Karpas-422 (cell line): ENCODE data around the gene MAN1B1. TPM values are rescaled to one million over a fixed set of nuclear protein-coding genes. Genes with fewer than 3 reads are reported as not detected.

ENCODE experiments used
- DNase-seq: peaks from one replicate; pipeline ENCODE4 v3.0.0-alpha.2; 2015
- H2AFZ ChIP-seq: fragments of 200-600 bp; sonication (generic); 2 replicates; pipeline ENCODE4 v1.6.1; 2014; ENCODE audit warnings: antibody characterized with exemption, low read length, mixed read lengths
- H3K27ac ChIP-seq: fragments of 200-600 bp; sonication (generic); 2 replicates; pipeline ENCODE4 v1.5.1; 2014; ENCODE audit warnings: mild to moderate bottlenecking, low read length, moderate library complexity
- H3K27me3 ChIP-seq: fragments of 200-600 bp; sonication (generic); 2 replicates; pipeline ENCODE4 v1.6.1; 2014; ENCODE audit warnings: low read length, mixed read lengths
- H3K36me3 ChIP-seq: fragments of 200-600 bp; sonication (generic); 2 replicates; pipeline ENCODE4 v1.6.1; 2014; ENCODE audit warnings: low read length, mixed read lengths; ENCODE audit not compliant: insufficient read depth
- H3K4me1 ChIP-seq: fragments of 200-600 bp; sonication (generic); 2 replicates; pipeline ENCODE4 v1.6.1; 2014; ENCODE audit warnings: mild to moderate bottlenecking, low read length, mixed read lengths
- H3K4me2 ChIP-seq: fragments of 200-600 bp; sonication (generic); 2 replicates; pipeline ENCODE4 v1.6.1; 2014; ENCODE audit warnings: low read length, low read depth, mild to moderate bottlenecking; ENCODE audit not compliant: poor library complexity, severe bottlenecking
- H3K4me3 ChIP-seq: fragments of 200-600 bp; sonication (generic); 2 replicates; pipeline ENCODE4 v1.5.1; 2014; ENCODE audit warnings: mild to moderate bottlenecking, antibody characterized with exemption, low read length, mixed read lengths
- H3K79me2 ChIP-seq: fragments of 200-600 bp; sonication (generic); 2 replicates; pipeline ENCODE4 v1.6.1; 2014; ENCODE audit warnings: mild to moderate bottlenecking, low read length, mixed read lengths
- H3K9ac ChIP-seq: fragments of 200-600 bp; sonication (generic); 2 replicates; pipeline ENCODE4 v1.6.0; 2014; ENCODE audit warnings: low read length
- H3K9me2 ChIP-seq: fragments of 200-600 bp; sonication (generic), shearing (Covaris generic); replicated peaks from 2 replicates; pipeline ENCODE4 v1.6.0; 2014; ENCODE audit warnings: mild to moderate bottlenecking, low read length, moderate library complexity; ENCODE audit not compliant: insufficient read depth
- H3K9me3 ChIP-seq: fragments of 300-700, 200-600 bp; sonication (generic); 2 replicates; pipeline ENCODE4 v1.6.1; 2014; ENCODE audit warnings: low read length, mixed read lengths
- H4K20me1 ChIP-seq: fragments of 200-600 bp; sonication (generic); 2 replicates; pipeline ENCODE4 v1.6.1; 2014; ENCODE audit warnings: mild to moderate bottlenecking, antibody characterized with exemption, low read length, low read depth; ENCODE audit not compliant: insufficient read depth
- small RNA-seq: library from RNA; depleted of rRNA; stranded (forward); fragments of <200 nt; gene quantifications from one replicate; pipeline ENCODE3, GENCODE V24; 2014
- total RNA-seq: library from RNA; depleted of rRNA; stranded (reverse); fragments of >200 nt; shearing (Covaris generic); gene quantifications from 2 replicates; pipeline ENCODE4 v1.2.3, GENCODE V29; 2014; ENCODE audit warnings: low replicate concordance; rRNA removed

Gene MAN1B1
- total RNA-seq, 1 experiment from 2014 or later, result 28.9 TPM

GRCh38 chr9:137157618-137158415 lies 71.0 kb downstream of the MAN1B1 start:
- Histone ChIP-seq H3K27me3 (no peaks in the 10 kb centered on the region), H3K9me2 (no peaks in the 10 kb centered on the region), H4K20me1 (0 out of 2 replicates have a peak, but pooled peaks cover 2% of the 10 kb centered on the region), H3K4me2 (no peak overlapping the region), H3K9me3 (no peaks in the 10 kb centered on the region), H3K27ac (no peak overlapping the region), H3K9ac (no peak overlapping the region), H2AFZ (no peak overlapping the region), H3K36me3 (no peaks in the 10 kb centered on the region), H3K4me3 (no peak overlapping the region), H3K4me1 (no peaks in the 10 kb centered on the region), H3K79me2 (no peaks in the 10 kb centered on the region)
- DNase-seq, result no peak

- Histone ChIP-seq H3K27me3 (no peaks in the 10 kb centered on the region), H3K9me2 (no peaks in the 10 kb centered on the region), H3K9ac (no peak overlapping the region)
Measured at GRCh38 chr9:137158625-137159024, 71.8 kb downstream of the MAN1B1 start.

More at GRCh38 chr9:137158625-137159024, 71.8 kb downstream of the MAN1B1 start:
- H3K79me2 ChIP-seq, result no peaks in the 10 kb centered on the region
- H3K4me2 ChIP-seq, result no peak overlapping the region
- H4K20me1 ChIP-seq, result 0 out of 2 replicates have a peak, but pooled peaks cover 2% of the 10 kb centered on the region
- no peaks in the 10 kb centered on the region for H3K36me3 ChIP-seq
- no peak for DNase-seq
- H3K4me1 ChIP-seq, result no peaks in the 10 kb centered on the region
- no peak overlapping the region for H3K4me3 ChIP-seq
- no peak overlapping the region for H2AFZ ChIP-seq
- H3K27ac ChIP-seq, result no peak overlapping the region
- H3K9me3 ChIP-seq, result no peaks in the 10 kb centered on the region

Small RNA genes lying within 50 kb of the gene (small RNA-seq; reads per million reads assigned to genes)
- gene RF00153, result not detected

Other genes with a start within 250 kb of the MAN1B1 start
- gene AJM1, start 244.5 kb upstream of the MAN1B1 start, total RNA-seq, result 1.9 and 5.0 TPM in 2 replicates
- 82.5 and 164 TPM in 2 replicates for gene PHPT1, start 237.6 kb upstream of the MAN1B1 start, total RNA-seq
- 7.9 TPM in 2 replicates for gene MAMDC4, start 234.6 kb upstream of the MAN1B1 start, total RNA-seq
- gene EDF1, start 220.7 kb upstream of the MAN1B1 start, total RNA-seq, result 152 and 302 TPM in 2 replicates
- 6.3 and 11.3 TPM in 2 replicates for gene TRAF2, start 200.5 kb upstream of the MAN1B1 start, total RNA-seq
- gene FBXW5, start 142.2 kb upstream of the MAN1B1 start, total RNA-seq, result 37.3 and 103 TPM in 2 replicates
- gene C8G, start 141.7 kb upstream of the MAN1B1 start, total RNA-seq, result not detected in 2 replicates
- gene LCN12, start 134.7 kb upstream of the MAN1B1 start, total RNA-seq, result not detected in 2 replicates
- not detected in 2 replicates for gene PTGDS, start 109.5 kb upstream of the MAN1B1 start, total RNA-seq
- not detected in 2 replicates for gene LCNL1, start 104.0 kb upstream of the MAN1B1 start, total RNA-seq
- 20.1 and 62.6 TPM in 2 replicates for gene PAXX, start 94.6 kb upstream of the MAN1B1 start, total RNA-seq
- gene CLIC3, start 90.4 kb upstream of the MAN1B1 start, total RNA-seq, result not detected in 2 replicates
- gene ABCA2, start 58.7 kb upstream of the MAN1B1 start, total RNA-seq, result 2.4 and 6.4 TPM in 2 replicates
- gene FUT7, start 54.9 kb upstream of the MAN1B1 start, total RNA-seq, result not detected in 2 replicates
- not detected in 2 replicates for gene NPDC1, start 40.8 kb upstream of the MAN1B1 start, total RNA-seq
- not detected in 2 replicates for gene ENTPD2, start 32.9 kb upstream of the MAN1B1 start, total RNA-seq
- gene SAPCD2, start 16.4 kb upstream of the MAN1B1 start, total RNA-seq, result 18.6 and 53.2 TPM in 2 replicates
- 15.1 and 26.2 TPM in 2 replicates for gene UAP1L1, start 9.5 kb upstream of the MAN1B1 start, total RNA-seq
- gene DPP7, start 27.7 kb downstream of the MAN1B1 start, total RNA-seq, result 114 and 237 TPM in 2 replicates
- not detected in 2 replicates for gene GRIN1, start 52.2 kb downstream of the MAN1B1 start, total RNA-seq
- not detected in 2 replicates for gene LRRC26, start 83.1 kb downstream of the MAN1B1 start, total RNA-seq
- gene TMEM210, start 85.1 kb downstream of the MAN1B1 start, total RNA-seq, result not detected in 2 replicates
- 16.8 and 28.0 TPM in 2 replicates for gene ANAPC2, start 101.6 kb downstream of the MAN1B1 start, total RNA-seq
- 48.9 and 101 TPM in 2 replicates for gene SSNA1, start 101.7 kb downstream of the MAN1B1 start, total RNA-seq
- gene TPRN, start 113.8 kb downstream of the MAN1B1 start, total RNA-seq, result 5.7 and 15.2 TPM in 2 replicates
- gene TMEM203, start 118.7 kb downstream of the MAN1B1 start, total RNA-seq, result 30.6 and 39.8 TPM in 2 replicates
- gene NDOR1, start 118.7 kb downstream of the MAN1B1 start, total RNA-seq, result 7.8 and 13.1 TPM in 2 replicates
- 0.26 and 0.36 TPM in 2 replicates for gene RNF208, start 135.3 kb downstream of the MAN1B1 start, total RNA-seq
- 0.75 and 1.2 TPM in 2 replicates for gene CYSRT1, start 138.2 kb downstream of the MAN1B1 start, total RNA-seq
- gene RNF224, start 140.5 kb downstream of the MAN1B1 start, total RNA-seq, result 0.37 TPM in 1 of 2 replicates, not detected in the other
- gene SLC34A3, start 143.9 kb downstream of the MAN1B1 start, total RNA-seq, result not detected in 2 replicates
- gene TUBB4B, start 154.3 kb downstream of the MAN1B1 start, total RNA-seq, result 97.1 and 152 TPM in 2 replicates
- 0.61 and 0.86 TPM in 2 replicates for gene STPG3, start 164.3 kb downstream of the MAN1B1 start, total RNA-seq
- gene NELFB, start 168.3 kb downstream of the MAN1B1 start, total RNA-seq, result 17.8 and 42.7 TPM in 2 replicates
- gene TOR4A, start 190.7 kb downstream of the MAN1B1 start, total RNA-seq, result 8.8 and 19.2 TPM in 2 replicates
- gene NRARP, start 215.3 kb downstream of the MAN1B1 start, total RNA-seq, result 1.4 and 1.8 TPM in 2 replicates